Measurements from ENCODE around the gene ZBED1.
"Not testable (repeated sequence)": the region's sequence is repeated elsewhere in the genome, so short reads cannot be mapped to it uniquely, and the experiment has no call there.

The ZBED1 gene

GRCh38 chrX:2479420-2479780, 21.4 kb downstream of the ZBED1 start:
- H3K4me3 ChIP-seq (ENCODE audit: low read length): no peak overlapping the region
- TF ChIP-seq CTCF (conservative IDR thresholded peaks at IDR 0.05; ENCODE audit: low read depth, low read length): no peak
- no peak for DNase-seq (ENCODE audit: low read depth)

- H3K4me3 ChIP-seq (ENCODE audit: low read length): no peak overlapping the region
- TF ChIP-seq CTCF (conservative IDR thresholded peaks at IDR 0.05; ENCODE audit: low read depth, low read length): no peak
These were observed 22.0 kb downstream of the ZBED1 start for GRCh38 chrX:2478546-2479419.

GRCh38 chrX:2477313-2477712, 23.5 kb downstream of the ZBED1 start:
- not testable (repeated sequence) for H3K4me3 ChIP-seq (ENCODE audit: low read length)

More at GRCh38 chrX:2478546-2479419, 22.0 kb downstream of the ZBED1 start:
- DNase-seq (ENCODE audit: low read depth): no peak

GRCh38 chrX:2474963-2475726, 25.6 kb downstream of the ZBED1 start:
- no peak overlapping the region for H3K4me3 ChIP-seq (ENCODE audit: low read length)
- DNase-seq (ENCODE audit: low read depth): no peak
- TF ChIP-seq CTCF (conservative IDR thresholded peaks at IDR 0.05; ENCODE audit: low read depth, low read length): no peak

More at GRCh38 chrX:2477313-2477712, 23.5 kb downstream of the ZBED1 start:
- not testable (repeated sequence) for DNase-seq (ENCODE audit: low read depth)

GRCh38 chrX:2474280-2474962, 26.4 kb downstream of the ZBED1 start:
- no peak overlapping the region for H3K4me3 ChIP-seq (ENCODE audit: low read length)
- DNase-seq (ENCODE audit: low read depth): no peak
- TF ChIP-seq CTCF (conservative IDR thresholded peaks at IDR 0.05; ENCODE audit: low read depth, low read length): no peak

GRCh38 chrX:2473064-2473463, 27.7 kb downstream of the ZBED1 start:
- not testable (repeated sequence) for DNase-seq (ENCODE audit: low read depth); H3K4me3 ChIP-seq (ENCODE audit: low read length)

GRCh38 chrX:2471641-2472040, 29.1 kb downstream of the ZBED1 start:
- no peak overlapping the region for H3K4me3 ChIP-seq (ENCODE audit: low read length)
- TF ChIP-seq CTCF (conservative IDR thresholded peaks at IDR 0.05; ENCODE audit: low read depth, low read length): no peak
- DNase-seq (ENCODE audit: low read depth): no peak

- DNase-seq (ENCODE audit: low read depth); H3K4me3 ChIP-seq (ENCODE audit: low read length): not testable (repeated sequence)
These were observed 29.6 kb downstream of the ZBED1 start for GRCh38 chrX:2471126-2471525.

- DNase-seq (ENCODE audit: low read depth); H3K4me3 ChIP-seq (ENCODE audit: low read length): not testable (repeated sequence)
These were observed 30.9 kb downstream of the ZBED1 start for GRCh38 chrX:2469852-2470251.

Measured in retinal pigment epithelial cell (primary cell).